CD4-positive, CD25-positive, alpha-beta regulatory T cell (primary cell): Measurements from ENCODE around the gene GFM1. TPM values are rescaled to one million over a fixed set of nuclear protein-coding genes. Genes with fewer than 3 reads are reported as not detected.
A peak's percentile ranks its signal among the peaks of the same experiment; 100 is the strongest.

Experiments
- ATAC-seq, 2 donors: fragments of 150-1000 bp; cut with Tn5 transposase; one replicate each; pipeline ENCODE4 v1.10.0; 2021; ENCODE audit warnings: low read depth in 2 of 2, moderate number of reproducible peaks in 2 of 2, moderate library complexity in 1 of 2
- DNase-seq, 3 donors: peaks; one replicate each; pipeline versions ENCODE4 v3.0.0 to v3.0.0-alpha.2; 2012 to 2022; ENCODE audit warnings: mixed read lengths in 1 of 3
- H3K27ac ChIP-seq: one replicate; pipeline ENCODE4 v1.7.0; 2013; ENCODE audit warnings: mild to moderate bottlenecking, low read length; ENCODE audit not compliant: insufficient read depth, poor library complexity, severe bottlenecking
- H3K27me3 ChIP-seq: one replicate; pipeline ENCODE4 v1.7.0; 2013; ENCODE audit warnings: low read length; ENCODE audit not compliant: control insufficient read depth, insufficient read depth
- H3K36me3 ChIP-seq: one replicate; pipeline ENCODE4 v1.7.0; 2013; ENCODE audit warnings: mild to moderate bottlenecking, low read length, moderate library complexity; ENCODE audit not compliant: control insufficient read depth, insufficient read depth
- H3K4me1 ChIP-seq: 2 replicates; pipeline ENCODE4 v1.7.0; 2013; ENCODE audit warnings: mild to moderate bottlenecking, low read length; ENCODE audit not compliant: insufficient read depth, control insufficient read depth, poor library complexity, severe bottlenecking
- H3K4me3 ChIP-seq: one replicate; pipeline ENCODE4 v1.7.0; 2013; ENCODE audit warnings: low read depth, mild to moderate bottlenecking, low read length, moderate library complexity
- H3K9me3 ChIP-seq, 2 experiments: 1 replicate in 1 of 2; 2 replicates in 1 of 2; pipeline ENCODE4 v1.7.0; 2013; ENCODE audit warnings: low read length in 2 of 2, mild to moderate bottlenecking in 1 of 2, moderate library complexity in 1 of 2; ENCODE audit not compliant: control insufficient read depth in 2 of 2
- H3K27ac Mint-ChIP-seq, 3 donors: one replicate each; pipeline ENCODE4 v1.8.0; 2020 to 2022; ENCODE audit warnings: mild to moderate bottlenecking in 3 of 3, mixed read lengths in 3 of 3, moderate library complexity in 2 of 3
- H3K27me3 Mint-ChIP-seq: one replicate; pipeline ENCODE4 v1.8.0; 2022; ENCODE audit warnings: mild to moderate bottlenecking, mixed read lengths
- H3K36me3 Mint-ChIP-seq: one replicate; pipeline ENCODE4 v1.8.0; 2020; ENCODE audit warnings: mixed read lengths
- H3K4me1 Mint-ChIP-seq, 4 donors: one replicate each; pipeline ENCODE4 v1.8.0; 2020 to 2022; ENCODE audit warnings: mixed read lengths in 4 of 4, mild to moderate bottlenecking in 1 of 4
- H3K4me3 Mint-ChIP-seq, 4 donors: one replicate each; pipeline ENCODE4 v1.8.0; 2020 to 2022; ENCODE audit warnings: mild to moderate bottlenecking in 4 of 4, mixed read lengths in 4 of 4, moderate library complexity in 3 of 4
- H3K9me3 Mint-ChIP-seq, 7 donors: one replicate each; pipeline ENCODE4 v1.8.0; 2020 to 2022; ENCODE audit warnings: mixed read lengths in 7 of 7, mild to moderate bottlenecking in 3 of 7, moderate library complexity in 2 of 7
- polyA plus RNA-seq, 4 donors: library from polyadenylated mRNA; unstranded; fragments of 300-500 nt; fragmentation: Illumina TruSeq; gene quantifications; one replicate each; pipeline ENCODE4 v1.2.3, GENCODE V29; 2021
- total RNA-seq: library from RNA; stranded (reverse); gene quantifications from one replicate; pipeline ENCODE4 v1.2.3, GENCODE V29; 2022

GFM1 gene
- total and polyA plus RNA-seq, 5 donors from 2014 or later: 22.2 to 36.9 (median 33.7) TPM

GRCh38 chr3:158728851-158729250 is 84.5 kb downstream of the GFM1 start:
- Histone ChIP-seq H3K27me3 (no peaks in the 10 kb centered on the region), H3K9me3 (no peaks in the 10 kb centered on the region), H3K36me3 (no peaks in the 10 kb centered on the region), H3K27ac (no peak overlapping the region), H3K4me3 (no peak overlapping the region), H3K4me1 (peaks cover 14% of the 10 kb centered on the region)
- Mint-ChIP-seq H3K27ac (no peak overlapping the region), H3K4me3 (peak overlapping the region in 1 of 4 donors; percentile 29), H3K4me1 (peaks cover 6 to 33% (median 18%) of the 10 kb centered on the region in 4 donors), H3K9me3 (peaks cover 0 to under 1% (median 0%) of the 10 kb centered on the region in 7 donors), H3K27me3 (peaks cover 7% of the 10 kb centered on the region), H3K36me3 (peaks cover 1% of the 10 kb centered on the region)
- DNase-seq: no peak
- no peak for ATAC-seq

- H3K4me3 Mint-ChIP-seq: peak overlapping the region; percentile 8 to 93 (median 70)
- no peak overlapping the region for H3K27ac Mint-ChIP-seq
- no peak overlapping the region for H3K27ac ChIP-seq
- ATAC-seq (no peak), DNase-seq (no peak)
- H3K4me1 Mint-ChIP-seq: peaks cover 6 to 25% (median 14%) of the 10 kb centered on the region in 4 donors
- peaks cover 0 to 6% (median 0%) of the 10 kb centered on the region in 7 donors for H3K9me3 Mint-ChIP-seq
- H3K27me3 ChIP-seq: no peaks in the 10 kb centered on the region
- H3K9me3 ChIP-seq: peaks cover 4 to 7% of the 10 kb centered on the region in 2 experiments
- H3K4me3 ChIP-seq: no peak overlapping the region
- H3K36me3 Mint-ChIP-seq: peaks cover 4% of the 10 kb centered on the region
- peaks cover 14% of the 10 kb centered on the region for H3K4me1 ChIP-seq
- H3K27me3 Mint-ChIP-seq: peaks cover 10% of the 10 kb centered on the region
- H3K36me3 ChIP-seq: no peaks in the 10 kb centered on the region
These were observed 87.2 kb downstream of the GFM1 start for GRCh38 chr3:158731486-158731885.

GRCh38 chr3:158731938-158732855 is 87.9 kb downstream of the GFM1 start, which contains the start of gene RARRES1:
Gene RARRES1 (minus strand): TSS chr3:158732457. CDS start chr3:158732415, 42 bp downstream.
- H3K4me1 Mint-ChIP-seq: peaks cover 6 to 24% (median 12%) of the 10 kb centered on the region in 4 donors
- peaks cover 0 to 6% (median 0%) of the 10 kb centered on the region in 7 donors for H3K9me3 Mint-ChIP-seq
- Histone ChIP-seq H3K27ac (no peak within 1 kb of the TSS), H3K36me3 (no peaks in the 10 kb centered on the region), H3K27me3 (no peaks in the 10 kb centered on the region), H3K9me3 (peaks cover 4 to 7% of the 10 kb centered on the region in 2 experiments), H3K4me1 (peaks cover 14% of the 10 kb centered on the region), H3K4me3 (no peak within 1 kb of the TSS)
- ATAC-seq (peak; percentile 30 to 32), DNase-seq (peak; percentile 5 to 53 (median 24))
- peaks cover 4% of the 10 kb centered on the region for H3K36me3 Mint-ChIP-seq
- H3K27ac Mint-ChIP-seq: no peak within 1 kb of the TSS
- H3K27me3 Mint-ChIP-seq: peaks cover 10% of the 10 kb centered on the region
- peak within 1 kb of the TSS; percentile 8 to 93 (median 70) for H3K4me3 Mint-ChIP-seq

DNA sequence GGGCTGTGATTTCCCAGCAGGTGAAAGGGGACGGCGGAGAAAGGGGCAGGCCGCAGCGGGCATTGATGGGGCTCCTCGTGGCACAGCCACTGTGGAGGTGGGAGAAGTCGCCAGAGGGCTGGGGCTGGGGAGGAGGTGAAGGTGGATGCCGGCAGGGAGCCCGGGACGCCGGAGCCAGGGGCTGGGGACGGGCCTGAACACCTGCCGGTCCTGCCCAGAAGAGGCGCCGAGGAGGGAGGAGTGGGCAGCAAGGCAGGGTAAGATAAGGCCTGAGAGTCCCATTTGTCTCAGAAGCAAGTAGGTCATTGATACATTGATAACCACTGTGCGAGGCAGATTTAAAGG is 88.5 kb downstream of the GFM1 start:
- ATAC-seq (no peak), DNase-seq (no peak)
- Mint-ChIP-seq H3K27ac (no peak overlapping the region), H3K9me3 (peaks cover 0 to 6% (median 0%) of the 10 kb centered on the region in 7 donors), H3K4me3 (peak overlapping the region in 2 of 4 donors; percentile 15 to 56), H3K27me3 (peaks cover 9% of the 10 kb centered on the region), H3K4me1 (peaks cover 3 to 18% (median 9%) of the 10 kb centered on the region in 4 donors), H3K36me3 (peaks cover 5% of the 10 kb centered on the region)
- Histone ChIP-seq H3K9me3 (peaks cover 4 to 7% of the 10 kb centered on the region in 2 experiments), H3K27ac (no peak overlapping the region), H3K4me3 (no peak overlapping the region), H3K36me3 (no peaks in the 10 kb centered on the region), H3K27me3 (no peaks in the 10 kb centered on the region), H3K4me1 (peaks cover 10% of the 10 kb centered on the region)

DNA sequence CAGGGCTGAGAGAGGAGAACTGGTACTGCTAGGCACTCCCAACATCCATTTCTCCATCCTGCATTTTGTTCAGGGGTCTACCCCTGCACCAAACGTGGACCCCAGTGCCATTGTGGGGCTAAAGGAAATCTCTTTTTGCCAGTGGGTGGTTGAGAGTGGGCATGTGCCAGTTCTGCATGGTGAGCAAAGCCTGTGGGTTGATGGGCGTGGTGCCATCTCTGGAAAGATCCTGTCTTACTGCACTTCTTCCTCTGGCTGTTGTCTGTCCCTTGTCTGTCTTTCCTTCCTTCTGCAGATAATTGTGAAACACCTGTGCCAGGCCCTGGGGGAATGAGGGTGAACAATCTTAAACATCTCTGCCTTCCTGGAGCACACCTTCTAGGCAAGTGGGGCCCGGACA is 89.3 kb downstream of the GFM1 start:
- H3K27me3 Mint-ChIP-seq: peaks cover 6% of the 10 kb centered on the region
- no peak overlapping the region for H3K27ac ChIP-seq
- H3K4me3 Mint-ChIP-seq: peak overlapping the region in 2 of 4 donors; percentile 50 to 79
- peaks cover 4 to 7% of the 10 kb centered on the region in 2 experiments for H3K9me3 ChIP-seq
- no peaks in the 10 kb centered on the region for H3K36me3 ChIP-seq
- DNase-seq: no peak
- H3K4me1 ChIP-seq: peaks cover 6% of the 10 kb centered on the region
- H3K27ac Mint-ChIP-seq: no peak overlapping the region
- H3K9me3 Mint-ChIP-seq: peaks cover 0 to 6% (median 0%) of the 10 kb centered on the region in 7 donors
- H3K36me3 Mint-ChIP-seq: peaks cover 7% of the 10 kb centered on the region
- ATAC-seq: no peak
- H3K4me1 Mint-ChIP-seq: peaks cover 0 to 12% (median 7%) of the 10 kb centered on the region in 4 donors
- H3K4me3 ChIP-seq: no peak overlapping the region
- no peaks in the 10 kb centered on the region for H3K27me3 ChIP-seq

DNA sequence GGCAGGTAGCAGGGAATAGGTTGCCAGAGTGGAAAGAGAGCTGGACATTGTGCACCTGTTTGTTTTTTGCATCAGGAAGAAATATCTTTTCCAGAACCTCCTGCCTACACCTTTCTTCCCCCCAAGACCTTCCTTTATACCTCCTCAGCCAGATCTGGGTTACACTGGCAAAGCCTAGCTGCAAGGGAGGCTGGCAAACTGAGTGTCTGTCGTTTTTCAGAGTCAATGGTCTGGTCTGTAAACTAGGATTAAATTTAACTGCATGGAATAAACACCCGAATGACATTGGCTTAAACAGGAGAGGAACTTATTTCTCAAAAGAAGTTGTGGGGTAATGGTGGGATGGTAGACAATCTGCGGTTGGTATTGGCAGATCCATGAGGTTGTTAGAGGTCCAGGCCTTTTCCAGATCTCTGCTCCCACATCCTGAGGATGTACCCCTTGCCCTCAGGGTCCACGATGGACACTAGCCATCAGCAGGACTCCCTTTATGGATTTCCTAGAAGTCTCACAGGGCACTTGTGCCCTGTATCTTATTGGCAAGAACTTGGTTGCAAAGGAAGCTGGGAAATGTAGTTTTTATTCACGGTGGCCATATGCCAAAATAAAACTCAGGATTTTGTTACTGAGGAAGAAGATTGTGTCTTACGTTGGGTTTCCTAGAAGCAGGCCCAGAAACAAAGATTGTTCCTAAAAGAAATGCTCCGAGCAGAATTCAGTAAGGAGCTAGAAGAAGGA is 91.1 kb downstream of the GFM1 start:
- H3K9me3 Mint-ChIP-seq: peaks cover 0 to 6% (median 0%) of the 10 kb centered on the region in 7 donors
- no peak overlapping the region for H3K4me3 ChIP-seq
- no peak for ATAC-seq
- peaks cover 0 to 8% (median 2%) of the 10 kb centered on the region in 4 donors for H3K4me1 Mint-ChIP-seq
- H3K4me1 ChIP-seq: peaks cover 6% of the 10 kb centered on the region
- no peak overlapping the region for H3K4me3 Mint-ChIP-seq
- peaks cover 6% of the 10 kb centered on the region for H3K27me3 Mint-ChIP-seq
- H3K27ac Mint-ChIP-seq: no peak overlapping the region
- peaks cover 4 to 7% of the 10 kb centered on the region in 2 experiments for H3K9me3 ChIP-seq
- H3K27ac ChIP-seq: no peak overlapping the region
- peaks cover 7% of the 10 kb centered on the region for H3K36me3 Mint-ChIP-seq
- H3K36me3 ChIP-seq: no peaks in the 10 kb centered on the region
- no peak for DNase-seq
- H3K27me3 ChIP-seq: no peaks in the 10 kb centered on the region

DNA sequence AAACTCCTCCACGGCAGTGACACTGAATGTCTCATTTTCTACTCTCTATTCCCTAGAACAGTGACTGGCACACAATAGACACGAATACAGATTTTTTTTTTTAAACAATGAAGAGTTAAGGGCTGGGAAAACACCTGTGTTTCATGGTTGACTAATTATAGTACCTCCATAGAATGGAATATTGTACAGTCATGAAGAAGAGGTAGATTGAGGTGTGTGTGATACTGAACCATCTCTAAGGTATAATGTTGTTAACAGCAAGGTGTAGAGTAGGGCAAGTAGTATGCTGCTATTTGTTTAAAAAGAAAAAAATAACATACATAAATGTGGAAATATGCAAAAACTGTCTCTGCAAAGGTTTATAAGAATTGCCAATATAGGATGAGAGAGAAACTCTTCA is 93.1 kb downstream of the GFM1 start:
- peaks cover 3% of the 10 kb centered on the region for H3K4me1 ChIP-seq
- H3K36me3 ChIP-seq: no peaks in the 10 kb centered on the region
- Mint-ChIP-seq H3K4me1 (peaks cover 0 to 12% (median 10%) of the 10 kb centered on the region in 4 donors), H3K9me3 (peaks cover 0 to 6% (median 0%) of the 10 kb centered on the region in 7 donors), H3K4me3 (no peak overlapping the region), H3K27me3 (peaks cover 6% of the 10 kb centered on the region), H3K36me3 (peaks cover 7% of the 10 kb centered on the region), H3K27ac (no peak overlapping the region)
- no peaks in the 10 kb centered on the region for H3K27me3 ChIP-seq
- no peak for ATAC-seq
- peaks cover 4 to 7% of the 10 kb centered on the region in 2 experiments for H3K9me3 ChIP-seq
- no peak overlapping the region for H3K27ac ChIP-seq
- no peak overlapping the region for H3K4me3 ChIP-seq
- DNase-seq: no peak
